Endodermal cell (in vitro differentiated cells): ENCODE results near the gene PAH. TPM values are rescaled to one million over a fixed set of nuclear protein-coding genes. Genes with fewer than 3 reads are reported as not detected.

Source experiments
- DNase-seq: peaks from one replicate; pipeline ENCODE4 v3.0.0-alpha.2; 2017
- H3K27ac ChIP-seq: 2 replicates; pipeline ENCODE4 v1.5.1; 2013; ENCODE audit warnings: mild to moderate bottlenecking, low read depth, low read length, moderate library complexity
- H3K27me3 ChIP-seq: 2 replicates; pipeline ENCODE4 v1.6.1; 2013; ENCODE audit warnings: mild to moderate bottlenecking, low read length, moderate library complexity; ENCODE audit not compliant: insufficient read depth, control insufficient read depth, poor library complexity, severe bottlenecking
- H3K36me3 ChIP-seq: 2 replicates; pipeline ENCODE4 v1.7.0; 2013; ENCODE audit warnings: mild to moderate bottlenecking, low read length, moderate library complexity; ENCODE audit not compliant: control insufficient read depth, insufficient read depth
- H3K4me1 ChIP-seq: one replicate; pipeline ENCODE4 v1.7.0; 2013; ENCODE audit warnings: low read length; ENCODE audit not compliant: control insufficient read depth, insufficient read depth
- H3K4me3 ChIP-seq: 2 replicates; pipeline ENCODE4 v1.5.1; 2013; ENCODE audit warnings: mild to moderate bottlenecking, low read length, moderate library complexity
- H3K9ac ChIP-seq: 2 replicates; pipeline ENCODE4 v1.6.1; 2013; ENCODE audit warnings: mild to moderate bottlenecking, low read length, moderate library complexity; ENCODE audit not compliant: poor library complexity, severe bottlenecking; ENCODE audit errors: extremely low read depth
- H3K9me3 ChIP-seq: 2 replicates; pipeline ENCODE4 v1.6.1; 2013; ENCODE audit warnings: mild to moderate bottlenecking, low read length, moderate library complexity; ENCODE audit not compliant: control insufficient read depth
- H3K27ac Mint-ChIP-seq: 2 replicates; pipeline ENCODE4 v1.8.0; 2020; ENCODE audit warnings: mixed read lengths
- H3K27me3 Mint-ChIP-seq: 2 replicates; pipeline ENCODE4 v1.8.0; 2021; ENCODE audit warnings: mild to moderate bottlenecking, mixed read lengths; ENCODE audit not compliant: insufficient read depth
- H3K36me3 Mint-ChIP-seq: 2 replicates; pipeline ENCODE4 v1.8.0; 2020; ENCODE audit warnings: low read depth, mixed read lengths
- H3K4me1 Mint-ChIP-seq: 2 replicates; pipeline ENCODE4 v1.8.0; 2020; ENCODE audit warnings: mixed read lengths
- H3K4me3 Mint-ChIP-seq: 2 replicates; pipeline ENCODE4 v1.8.0; 2020; ENCODE audit warnings: mild to moderate bottlenecking, moderate library complexity, mixed read lengths
- H3K9me3 Mint-ChIP-seq: 2 replicates; pipeline ENCODE4 v1.8.0; 2020; ENCODE audit warnings: mild to moderate bottlenecking, mixed read lengths
- CTCF ChIP-seq: fragments of 200-600 bp; sonication (generic); conservative IDR thresholded peaks from 2 replicates; pipeline ENCODE4 v1.5.0; 2021; ENCODE audit warnings: antibody characterized with exemption, mild to moderate bottlenecking
- WGBS, 2 experiments: methylation state at CpG; one replicate each; pipeline versions ENCODE4 v1.1.5 to v1.1.7; 2013; ENCODE audit warnings: missing lambda C conversion rate in 2 of 2, mixed read lengths in 1 of 2; ENCODE audit not compliant: insufficient coverage in 1 of 2, insufficient read length in 1 of 2; 5-methylcytosine and 5-hydroxymethylcytosine counted together
- total RNA-seq, 2 donors: library from RNA; stranded (reverse); fragmentation: NEBNext Ultra II Directional in 1 of 2; extraction: Animal tissue kit (Norgen Biotek cat#: 25700) in 1 of 2; gene quantifications; 2 replicates in 1 of 2; 3 replicates in 1 of 2; pipeline ENCODE4 v1.2.1, GENCODE V29; 2021

PAH gene
- total RNA-seq, 2 donors from 2014 or later = 1.5 to 1.9 TPM

GRCh38 chr12:102871014-102871413 is 46.0 kb downstream of the PAH start:
- peak; percentile 25 for DNase-seq
- no peaks in the 10 kb centered on the region for H3K27me3 Mint-ChIP-seq
- Histone ChIP-seq H3K9ac (no peak overlapping the region), H3K4me1 (no peaks in the 10 kb centered on the region), H3K9me3 (no peaks in the 10 kb centered on the region), H3K27me3 (peaks cover 7% of the 10 kb centered on the region), H3K4me3 (no peak overlapping the region), H3K27ac (no peak overlapping the region), H3K36me3 (no peaks in the 10 kb centered on the region)
- no peak overlapping the region for H3K4me3 Mint-ChIP-seq
- H3K4me1 Mint-ChIP-seq = no peaks in the 10 kb centered on the region
- H3K36me3 Mint-ChIP-seq = no peaks in the 10 kb centered on the region
- H3K27ac Mint-ChIP-seq = no peak overlapping the region
- no peak for TF ChIP-seq CTCF
- WGBS, 2 experiments = 76 to 90% methylated on average over 2 of the region's 2 CpGs
- no peaks in the 10 kb centered on the region for H3K9me3 Mint-ChIP-seq

- peak; percentile 53 for DNase-seq
- H3K27ac ChIP-seq = no peak overlapping the region
- no peaks in the 10 kb centered on the region for H3K4me1 Mint-ChIP-seq
- no peak overlapping the region for H3K4me3 ChIP-seq
- H3K27ac Mint-ChIP-seq = no peak overlapping the region
- WGBS, 2 experiments = 0 to 23% methylated on average over 2 to 3 of the region's 3 CpGs
- no peaks in the 10 kb centered on the region for H3K27me3 Mint-ChIP-seq
- peaks cover 7% of the 10 kb centered on the region for H3K27me3 ChIP-seq
- no peaks in the 10 kb centered on the region for H3K36me3 ChIP-seq
- no peak overlapping the region for H3K9ac ChIP-seq
- H3K36me3 Mint-ChIP-seq = no peaks in the 10 kb centered on the region
- no peaks in the 10 kb centered on the region for H3K9me3 Mint-ChIP-seq
- H3K9me3 ChIP-seq = no peaks in the 10 kb centered on the region
- H3K4me1 ChIP-seq = no peaks in the 10 kb centered on the region
- no peak overlapping the region for H3K4me3 Mint-ChIP-seq
- no peak for TF ChIP-seq CTCF
Observed at GRCh38 chr12:102869571-102869970, 47.5 kb downstream of the PAH start.

GRCh38 chr12:102865821-102866615 is 51.0 kb downstream of the PAH start:
- Histone ChIP-seq H3K27ac (peak overlapping the region; percentile 29), H3K4me3 (no peak overlapping the region), H3K9ac (no peak overlapping the region), H3K9me3 (no peaks in the 10 kb centered on the region), H3K4me1 (no peaks in the 10 kb centered on the region), H3K36me3 (no peaks in the 10 kb centered on the region), H3K27me3 (no peaks in the 10 kb centered on the region)
- DNase-seq = peak; percentile 31
- H3K9me3 Mint-ChIP-seq = peaks cover 6% of the 10 kb centered on the region
- H3K4me1 Mint-ChIP-seq = no peaks in the 10 kb centered on the region
- WGBS, 2 experiments = 91% methylated on average over 5 of the region's 6 CpGs; no CpG with 5 or more reads in 1 of the 2 experiments
- H3K4me3 Mint-ChIP-seq = no peak overlapping the region
- no peak overlapping the region for H3K27ac Mint-ChIP-seq
- TF ChIP-seq CTCF = no peak
- no peaks in the 10 kb centered on the region for H3K36me3 Mint-ChIP-seq
- H3K27me3 Mint-ChIP-seq = no peaks in the 10 kb centered on the region
